Activated T-cell treated with anti-CD3 and anti-CD28 coated beads, Interleukin-2, amount 50 U/mL, for 24 hours (primary cell): ENCODE results near the gene MAPKAP1.

ENCODE experiments used
- DNase-seq: peaks from one replicate; pipeline ENCODE4 v3.0.0-alpha.2; 2020
- H3K27ac Mint-ChIP-seq: 2 replicates; pipeline ENCODE4 v1.8.0; 2020; ENCODE audit warnings: mild to moderate bottlenecking, mixed read lengths
- H3K27me3 Mint-ChIP-seq: 2 replicates; pipeline ENCODE4 v1.8.0; 2020; ENCODE audit warnings: mixed read lengths
- H3K36me3 Mint-ChIP-seq: 2 replicates; pipeline ENCODE4 v1.8.0; 2020; ENCODE audit warnings: low read depth, mixed read lengths
- H3K4me1 Mint-ChIP-seq: 2 replicates; pipeline ENCODE4 v1.8.0; 2020; ENCODE audit warnings: low read depth, mixed read lengths
- H3K4me3 Mint-ChIP-seq: 2 replicates; pipeline ENCODE4 v1.8.0; 2020; ENCODE audit warnings: mild to moderate bottlenecking, moderate library complexity, mixed read lengths
- H3K9me3 Mint-ChIP-seq: 2 replicates; pipeline ENCODE4 v1.8.0; 2020; ENCODE audit warnings: mixed read lengths

The MAPKAP1 gene

GRCh38 chr9:125462861-125463291 is 244.1 kb downstream of the MAPKAP1 start:
- Mint-ChIP-seq H3K36me3 (peaks cover 60% of the 10 kb centered on the region), H3K4me3 (no peak overlapping the region), H3K27ac (no peak overlapping the region), H3K27me3 (no peaks in the 10 kb centered on the region), H3K4me1 (no peaks in the 10 kb centered on the region), H3K9me3 (no peaks in the 10 kb centered on the region)
- DNase-seq: no peak

- Mint-ChIP-seq H3K27ac (no peak overlapping the region), H3K4me3 (no peak overlapping the region), H3K4me1 (no peaks in the 10 kb centered on the region), H3K27me3 (no peaks in the 10 kb centered on the region), H3K36me3 (peaks cover 68% of the 10 kb centered on the region), H3K9me3 (no peaks in the 10 kb centered on the region)
- no peak for DNase-seq
These were observed 245.3 kb downstream of the MAPKAP1 start for GRCh38 chr9:125461636-125462190.

- H3K4me3 Mint-ChIP-seq: no peak overlapping the region
- no peaks in the 10 kb centered on the region for H3K4me1 Mint-ChIP-seq
- H3K9me3 Mint-ChIP-seq: no peaks in the 10 kb centered on the region
- H3K27me3 Mint-ChIP-seq: no peaks in the 10 kb centered on the region
- peaks cover 75% of the 10 kb centered on the region for H3K36me3 Mint-ChIP-seq
- no peak for DNase-seq
- no peak overlapping the region for H3K27ac Mint-ChIP-seq
These were observed 245.9 kb downstream of the MAPKAP1 start for GRCh38 chr9:125460883-125461635.

GRCh38 chr9:125460346-125460745 is 246.7 kb downstream of the MAPKAP1 start:
- no peaks in the 10 kb centered on the region for H3K9me3 Mint-ChIP-seq
- H3K4me3 Mint-ChIP-seq: no peak overlapping the region
- no peak overlapping the region for H3K27ac Mint-ChIP-seq
- H3K27me3 Mint-ChIP-seq: no peaks in the 10 kb centered on the region
- no peak for DNase-seq
- H3K36me3 Mint-ChIP-seq: peaks cover 81% of the 10 kb centered on the region
- H3K4me1 Mint-ChIP-seq: no peaks in the 10 kb centered on the region

- no peaks in the 10 kb centered on the region for H3K4me1 Mint-ChIP-seq
- H3K4me3 Mint-ChIP-seq: no peak overlapping the region
- no peak for DNase-seq
- no peak overlapping the region for H3K27ac Mint-ChIP-seq
- no peaks in the 10 kb centered on the region for H3K27me3 Mint-ChIP-seq
- peaks cover 71% of the 10 kb centered on the region for H3K36me3 Mint-ChIP-seq
- H3K9me3 Mint-ChIP-seq: no peaks in the 10 kb centered on the region
These were observed 249.7 kb downstream of the MAPKAP1 start for GRCh38 chr9:125457357-125457756.

- H3K27me3 Mint-ChIP-seq: no peaks in the 10 kb centered on the region
These were observed 251.1 kb downstream of the MAPKAP1 start for GRCh38 chr9:125455876-125456275.

GRCh38 chr9:125455132-125455531 is 251.9 kb downstream of the MAPKAP1 start:
- no peaks in the 10 kb centered on the region for H3K4me1 Mint-ChIP-seq
- no peaks in the 10 kb centered on the region for H3K9me3 Mint-ChIP-seq
- H3K4me3 Mint-ChIP-seq: no peak overlapping the region
- H3K36me3 Mint-ChIP-seq: peaks cover 61% of the 10 kb centered on the region
- no peak for DNase-seq
- no peaks in the 10 kb centered on the region for H3K27me3 Mint-ChIP-seq
- H3K27ac Mint-ChIP-seq: no peak overlapping the region

More at GRCh38 chr9:125455876-125456275, 251.1 kb downstream of the MAPKAP1 start:
- Mint-ChIP-seq H3K36me3 (peaks cover 69% of the 10 kb centered on the region), H3K4me3 (no peak overlapping the region), H3K9me3 (no peaks in the 10 kb centered on the region), H3K4me1 (no peaks in the 10 kb centered on the region), H3K27ac (no peak overlapping the region)
- DNase-seq: no peak

- no peaks in the 10 kb centered on the region for H3K9me3 Mint-ChIP-seq
- no peak overlapping the region for H3K4me3 Mint-ChIP-seq
- no peak for DNase-seq
- H3K36me3 Mint-ChIP-seq: peaks cover 36% of the 10 kb centered on the region
- no peaks in the 10 kb centered on the region for H3K4me1 Mint-ChIP-seq
- peak overlapping the region; percentile 3 for H3K27ac Mint-ChIP-seq
- H3K27me3 Mint-ChIP-seq: no peaks in the 10 kb centered on the region
These were observed 259.7 kb downstream of the MAPKAP1 start for GRCh38 chr9:125447202-125447802.

GRCh38 chr9:125446561-125447094 is 260.4 kb downstream of the MAPKAP1 start:
- Mint-ChIP-seq H3K4me1 (no peaks in the 10 kb centered on the region), H3K27ac (no peak overlapping the region), H3K9me3 (no peaks in the 10 kb centered on the region), H3K27me3 (no peaks in the 10 kb centered on the region), H3K36me3 (peaks cover 35% of the 10 kb centered on the region), H3K4me3 (no peak overlapping the region)
- no peak for DNase-seq

GRCh38 chr9:125444956-125445506 is 262.0 kb downstream of the MAPKAP1 start:
- Mint-ChIP-seq H3K27ac (peak overlapping the region; percentile 47), H3K9me3 (no peaks in the 10 kb centered on the region), H3K4me1 (no peaks in the 10 kb centered on the region), H3K36me3 (peaks cover 43% of the 10 kb centered on the region), H3K27me3 (no peaks in the 10 kb centered on the region), H3K4me3 (no peak overlapping the region)
- DNase-seq: no peak

GRCh38 chr9:125444166-125444565 is 262.8 kb downstream of the MAPKAP1 start:
- no peaks in the 10 kb centered on the region for H3K27me3 Mint-ChIP-seq
- H3K36me3 Mint-ChIP-seq: peaks cover 52% of the 10 kb centered on the region

GRCh38 chr9:125443367-125443766 is 263.6 kb downstream of the MAPKAP1 start:
- H3K9me3 Mint-ChIP-seq: no peaks in the 10 kb centered on the region
- no peaks in the 10 kb centered on the region for H3K27me3 Mint-ChIP-seq
- H3K36me3 Mint-ChIP-seq: peaks cover 55% of the 10 kb centered on the region
- no peak for DNase-seq
- H3K4me1 Mint-ChIP-seq: no peaks in the 10 kb centered on the region
- H3K27ac Mint-ChIP-seq: no peak overlapping the region
- H3K4me3 Mint-ChIP-seq: no peak overlapping the region

More at GRCh38 chr9:125444166-125444565, 262.8 kb downstream of the MAPKAP1 start:
- Mint-ChIP-seq H3K9me3 (no peaks in the 10 kb centered on the region), H3K4me3 (no peak overlapping the region), H3K4me1 (no peaks in the 10 kb centered on the region), H3K27ac (peak overlapping the region; percentile 34)
- no peak for DNase-seq

- H3K4me1 Mint-ChIP-seq: no peaks in the 10 kb centered on the region
- no peaks in the 10 kb centered on the region for H3K9me3 Mint-ChIP-seq
- H3K27me3 Mint-ChIP-seq: no peaks in the 10 kb centered on the region
- H3K27ac Mint-ChIP-seq: no peak overlapping the region
- peaks cover 58% of the 10 kb centered on the region for H3K36me3 Mint-ChIP-seq
- H3K4me3 Mint-ChIP-seq: no peak overlapping the region
- DNase-seq: no peak
These were observed 264.6 kb downstream of the MAPKAP1 start for GRCh38 chr9:125442452-125442851.

GRCh38 chr9:125440411-125440810 is 266.6 kb downstream of the MAPKAP1 start:
- H3K4me3 Mint-ChIP-seq: no peak overlapping the region
- H3K27me3 Mint-ChIP-seq: no peaks in the 10 kb centered on the region
- peaks cover 58% of the 10 kb centered on the region for H3K36me3 Mint-ChIP-seq
- no peak for DNase-seq
- no peak overlapping the region for H3K27ac Mint-ChIP-seq
- no peaks in the 10 kb centered on the region for H3K9me3 Mint-ChIP-seq
- H3K4me1 Mint-ChIP-seq: no peaks in the 10 kb centered on the region
